HEK293T (cell line): ENCODE measurements around the gene PEX14.
"Not testable (repeated sequence)": the region's sequence is repeated elsewhere in the genome, so short reads cannot be mapped to it uniquely, and the experiment has no call there.

Source experiments
- CTCF ChIA-PET: fragments of 350-600 bp; formaldehyde crosslinking; extraction: SDS; loops from one replicate; lab custom pipeline; 2021; ENCODE audit warnings: antibody characterized with exemption, inconsistent platforms; lab: Yijun Ruan, JAX
- POLR2A ChIA-PET: fragments of 350-600 bp; formaldehyde crosslinking; extraction: SDS; loops from one replicate; lab custom pipeline; 2020; ENCODE audit warnings: antibody characterized with exemption, inconsistent platforms; lab: Yijun Ruan, JAX
- DNase-seq: peaks from one replicate; pipeline ENCODE4 v3.0.0; 2012; ENCODE audit warnings: mixed read lengths; ENCODE audit errors: extremely low spot score
- ARNT ChIP-seq: fragments of 450-650 bp; IDR thresholded peaks from 2 replicates; pipeline ENCODE4 v1.6.1; 2017; ENCODE audit warnings: mild to moderate bottlenecking
- BHLHE40 ChIP-seq: fragments of 450-650 bp; IDR thresholded peaks from 2 replicates; pipeline ENCODE4 v1.6.1; 2016; ENCODE audit warnings: mild to moderate bottlenecking, moderate library complexity, borderline replicate concordance
- CTBP1 ChIP-seq: fragments of 450-650 bp; IDR thresholded peaks from 2 replicates; pipeline ENCODE4 v1.6.1; 2016; ENCODE audit warnings: borderline replicate concordance
- ELF4 ChIP-seq: fragments of 450-650 bp; IDR thresholded peaks from 2 replicates; pipeline ENCODE4 v1.6.1; 2017; ENCODE audit warnings: antibody characterized with exemption
- FOXA1 ChIP-seq: fragments of 450-650 bp; IDR thresholded peaks from 2 replicates; pipeline ENCODE4 v1.6.1; 2016; ENCODE audit warnings: mild to moderate bottlenecking
- FOXK2 ChIP-seq: fragments of 450-650 bp; IDR thresholded peaks from 2 replicates; pipeline ENCODE4 v1.6.1; 2016; ENCODE audit warnings: mild to moderate bottlenecking
- FOXM1 ChIP-seq: fragments of 450-650 bp; IDR thresholded peaks from 2 replicates; pipeline ENCODE4 v1.6.1; 2017; ENCODE audit warnings: mild to moderate bottlenecking, borderline replicate concordance
- HDGF ChIP-seq: fragments of 450-650 bp; IDR thresholded peaks from 2 replicates; pipeline ENCODE4 v1.6.1; 2017; ENCODE audit warnings: antibody characterized with exemption, borderline replicate concordance
- L3MBTL2 ChIP-seq: fragments of 450-650 bp; conservative IDR thresholded peaks from 2 replicates; pipeline ENCODE4 v1.6.1; 2016; ENCODE audit warnings: mild to moderate bottlenecking
- LEF1 ChIP-seq: fragments of 450-650 bp; IDR thresholded peaks from 2 replicates; pipeline ENCODE4 v1.6.1; 2017; ENCODE audit warnings: mild to moderate bottlenecking, borderline replicate concordance
- NFRKB ChIP-seq: fragments of 450-650 bp; IDR thresholded peaks from 2 replicates; pipeline ENCODE4 v1.6.1; 2016; ENCODE audit warnings: mild to moderate bottlenecking, moderate library complexity
- PKNOX1 ChIP-seq: fragments of 450-650 bp; IDR thresholded peaks from 2 replicates; pipeline ENCODE4 v1.6.1; 2016
- SP1 ChIP-seq: fragments of 450-650 bp; IDR thresholded peaks from 2 replicates; pipeline ENCODE4 v1.6.1; 2017
- SUZ12 ChIP-seq: fragments of 450-650 bp; IDR thresholded peaks from 2 replicates; pipeline ENCODE4 v1.6.1; 2016; ENCODE audit warnings: mild to moderate bottlenecking
- TARDBP ChIP-seq: fragments of 450-650 bp; IDR thresholded peaks from 2 replicates; pipeline ENCODE4 v1.6.1; 2016
- ZNF384 ChIP-seq: fragments of 450-650 bp; IDR thresholded peaks from 2 replicates; pipeline ENCODE4 v1.6.1; 2016

PEX14 gene

GRCh38 chr1:10474613-10475507 lies at the start of gene PEX14:
Gene PEX14, plus strand, starts transcription at chr1:10474950. Its CDS starts 17 bp downstream, at chr1:10474967.
- ChIA-PET CTCF (no interaction called here), POLR2A (no interaction called here)
- peak; percentile 90 for DNase-seq
- TF ChIP-seq SP1, result no peak
- TF ChIP-seq FOXA1, result no peak
- no peak for TF ChIP-seq LEF1
- no peak for TF ChIP-seq ZNF384
- no peak for TF ChIP-seq ARNT
- no peak for TF ChIP-seq FOXM1
- no peak for TF ChIP-seq NFRKB
- no peak for TF ChIP-seq CTBP1
- no peak for TF ChIP-seq BHLHE40
- TF ChIP-seq SUZ12, result no peak
- no peak for TF ChIP-seq ELF4
- TF ChIP-seq PKNOX1, result no peak
- no peak for TF ChIP-seq TARDBP
- no peak for TF ChIP-seq L3MBTL2
- TF ChIP-seq FOXK2, result no peak
- TF ChIP-seq HDGF, result no peak

- DNase-seq, POLR2A ChIA-PET: not testable (repeated sequence)
- CTCF ChIA-PET, result interaction anchor here (0.6 kb wide), 1 partner anchor 48 kb away, joined by 3 read pairs; no protein-coding TSS in a partner anchor
- TF ChIP-seq PKNOX1, result 0 out of 2 replicates have a peak, but pooled peaks have one; percentile 16
These were observed 48.8 kb upstream of the PEX14 start for GRCh38 chr1:10425826-10426534.

GRCh38 chr1:10426535-10426848 lies 48.3 kb upstream of the PEX14 start:
- CTCF ChIA-PET, DNase-seq, POLR2A ChIA-PET: not testable (repeated sequence)

- CTCF ChIA-PET, result interaction anchor here (0.6 to 3.3 kb wide), 6 partner anchors 23 to 644 kb away, joined by 3 to 32 read pairs (median 3); no protein-coding TSS in a partner anchor
These were observed 45.8 kb upstream of the PEX14 start for GRCh38 chr1:10428984-10429383.

GRCh38 chr1:10429868-10430215 lies 44.9 kb upstream of the PEX14 start:
- TF ChIP-seq PKNOX1 (no peak), ZNF384 (no peak), LEF1 (no peak), HDGF (no peak), SUZ12 (no peak)
- DNase-seq, result no peak
- POLR2A ChIA-PET, result interaction anchor here (0.6 to 3.4 kb wide), 6 partner anchors 16 to 220 kb away, joined by 3 to 26 read pairs (median 4); partner anchors contain the start of genes DFFA, KIF1B and PGD
- CTCF ChIA-PET, result interaction anchor here (1.0 to 3.3 kb wide), 8 partner anchors 22 to 273 kb away, joined by 3 to 32 read pairs (median 4); no protein-coding TSS in a partner anchor

More at GRCh38 chr1:10428984-10429383, 45.8 kb upstream of the PEX14 start:
- POLR2A ChIA-PET, result interaction anchor here (0.8 to 3.4 kb wide), 4 partner anchors 29 to 219 kb away, joined by 3 to 26 read pairs (median 6); partner anchors contain the start of genes DFFA, KIF1B and PGD
- no peak for TF ChIP-seq ZNF384
- TF ChIP-seq SP1, result no peak
- no peak for TF ChIP-seq FOXK2
- TF ChIP-seq LEF1, result no peak
- TF ChIP-seq NFRKB, result no peak
- TF ChIP-seq BHLHE40, result no peak
- no peak for TF ChIP-seq L3MBTL2
- no peak for TF ChIP-seq CTBP1
- TF ChIP-seq ARNT, result no peak
- no peak for TF ChIP-seq FOXM1
- no peak for TF ChIP-seq ELF4
- TF ChIP-seq PKNOX1, result no peak
- TF ChIP-seq FOXA1, result no peak
- no peak for TF ChIP-seq HDGF
- no peak for TF ChIP-seq TARDBP
- DNase-seq, result no peak
